HFFc6 (cell line): ENCODE measurements around the gene MRPL19. TPM values are rescaled to one million over a fixed set of nuclear protein-coding genes. Genes with fewer than 3 reads are reported as not detected.
"Not testable (repeated sequence)": the region's sequence is repeated elsewhere in the genome, so short reads cannot be mapped to it uniquely, and the experiment has no call there.

Experiments used
- DNase-seq: peaks from one replicate; pipeline ENCODE4 v3.0.0-alpha.2; 2018
- H3K27ac Mint-ChIP-seq: 2 replicates; pipeline ENCODE4 v1.8.0; 2020; ENCODE audit warnings: mild to moderate bottlenecking, mixed read lengths
- H3K27me3 Mint-ChIP-seq: 2 replicates; pipeline ENCODE4 v1.8.0; 2021; ENCODE audit warnings: mild to moderate bottlenecking, moderate library complexity, mixed read lengths; ENCODE audit not compliant: insufficient read depth
- H3K36me3 Mint-ChIP-seq: 2 replicates; pipeline ENCODE4 v1.8.0; 2021; ENCODE audit warnings: low read depth, mixed read lengths
- H3K4me1 Mint-ChIP-seq: 2 replicates; pipeline ENCODE4 v1.8.0; 2020; ENCODE audit warnings: low read depth, mixed read lengths
- H3K4me3 Mint-ChIP-seq: 2 replicates; pipeline ENCODE4 v1.8.0; 2020; ENCODE audit warnings: mild to moderate bottlenecking, moderate library complexity, mixed read lengths
- H3K9me3 Mint-ChIP-seq: 2 replicates; pipeline ENCODE4 v1.8.0; 2020; ENCODE audit warnings: mild to moderate bottlenecking, mixed read lengths
- total RNA-seq, 6 experiments: library from RNA; stranded (reverse); fragmentation: NEBNext Ultra II Directional; extraction: Animal tissue kit (Norgen Biotek cat#: 25700); gene quantifications; 2 replicates in 1 of 6; 3 replicates in 5 of 6; pipeline ENCODE4 v1.2.3, GENCODE V29; 2021
- TF ChIP-seq, protein P1 (sequence below): fragments of 200-600 bp; sonication (generic); IDR thresholded peaks from 2 replicates; pipeline ENCODE4 v1.5.0; 2021; ENCODE audit warnings: antibody characterized with exemption, mild to moderate bottlenecking

The MRPL19 gene
- total RNA-seq, 6 experiments from 2014 or later = 61.0 to 66.1 (median 63.1) TPM

GRCh38 chr2:75679556-75679955, 33.0 kb downstream of the MRPL19 start:
- Mint-ChIP-seq H3K27ac (no peak overlapping the region), H3K9me3 (no peaks in the 10 kb centered on the region), H3K36me3 (no peaks in the 10 kb centered on the region; the same call in none of the 2 replicates), H3K27me3 (no peaks in the 10 kb centered on the region), H3K4me3 (no peak overlapping the region), H3K4me1 (peaks cover 13% of the 10 kb centered on the region; the same call in 1 of the 2 replicates)
- no peak for DNase-seq
- TF ChIP-seq, protein P1, sequence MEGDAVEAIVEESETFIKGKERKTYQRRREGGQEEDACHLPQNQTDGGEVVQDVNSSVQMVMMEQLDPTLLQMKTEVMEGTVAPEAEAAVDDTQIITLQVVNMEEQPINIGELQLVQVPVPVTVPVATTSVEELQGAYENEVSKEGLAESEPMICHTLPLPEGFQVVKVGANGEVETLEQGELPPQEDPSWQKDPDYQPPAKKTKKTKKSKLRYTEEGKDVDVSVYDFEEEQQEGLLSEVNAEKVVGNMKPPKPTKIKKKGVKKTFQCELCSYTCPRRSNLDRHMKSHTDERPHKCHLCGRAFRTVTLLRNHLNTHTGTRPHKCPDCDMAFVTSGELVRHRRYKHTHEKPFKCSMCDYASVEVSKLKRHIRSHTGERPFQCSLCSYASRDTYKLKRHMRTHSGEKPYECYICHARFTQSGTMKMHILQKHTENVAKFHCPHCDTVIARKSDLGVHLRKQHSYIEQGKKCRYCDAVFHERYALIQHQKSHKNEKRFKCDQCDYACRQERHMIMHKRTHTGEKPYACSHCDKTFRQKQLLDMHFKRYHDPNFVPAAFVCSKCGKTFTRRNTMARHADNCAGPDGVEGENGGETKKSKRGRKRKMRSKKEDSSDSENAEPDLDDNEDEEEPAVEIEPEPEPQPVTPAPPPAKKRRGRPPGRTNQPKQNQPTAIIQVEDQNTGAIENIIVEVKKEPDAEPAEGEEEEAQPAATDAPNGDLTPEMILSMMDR = no peak

DNA sequence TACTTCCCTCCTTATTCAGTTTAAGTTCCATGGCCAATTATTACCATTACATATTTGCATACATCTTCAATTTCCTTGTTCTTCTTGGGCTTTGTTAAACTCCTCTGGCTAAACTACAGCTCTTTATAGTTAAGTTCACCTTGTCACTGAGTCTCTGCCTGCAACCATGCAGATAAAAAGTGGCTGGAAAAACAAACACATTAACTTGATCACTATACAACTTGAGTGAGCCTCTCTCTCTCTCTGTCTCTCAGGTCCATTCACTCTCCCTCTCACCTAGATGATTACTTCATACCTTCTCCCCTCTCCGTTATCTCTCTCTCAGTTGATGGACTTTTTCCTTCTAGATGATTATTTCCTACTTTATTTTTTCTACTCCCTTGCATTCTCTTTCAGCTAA, 33.8 kb downstream of the MRPL19 start:
- TF ChIP-seq, protein P1 = no peak
- DNase-seq = no peak
- no peaks in the 10 kb centered on the region for H3K9me3 Mint-ChIP-seq

GRCh38 chr2:75683430-75683829, 36.8 kb downstream of the MRPL19 start:
- not testable (repeated sequence) for H3K4me1 Mint-ChIP-seq, H3K9me3 Mint-ChIP-seq, H3K27me3 Mint-ChIP-seq, H3K4me3 Mint-ChIP-seq, H3K27ac Mint-ChIP-seq, DNase-seq
- H3K36me3 Mint-ChIP-seq = peaks cover 11% of the 10 kb centered on the region

More for the DNA sequence above, 33.8 kb downstream of the MRPL19 start:
- no peak overlapping the region for H3K4me3 Mint-ChIP-seq
- H3K27me3 Mint-ChIP-seq = no peaks in the 10 kb centered on the region
- no peak overlapping the region for H3K27ac Mint-ChIP-seq
- peaks cover 5% of the 10 kb centered on the region for H3K36me3 Mint-ChIP-seq
- peaks cover 13% of the 10 kb centered on the region; the same call in 1 of the 2 replicates for H3K4me1 Mint-ChIP-seq

DNA sequence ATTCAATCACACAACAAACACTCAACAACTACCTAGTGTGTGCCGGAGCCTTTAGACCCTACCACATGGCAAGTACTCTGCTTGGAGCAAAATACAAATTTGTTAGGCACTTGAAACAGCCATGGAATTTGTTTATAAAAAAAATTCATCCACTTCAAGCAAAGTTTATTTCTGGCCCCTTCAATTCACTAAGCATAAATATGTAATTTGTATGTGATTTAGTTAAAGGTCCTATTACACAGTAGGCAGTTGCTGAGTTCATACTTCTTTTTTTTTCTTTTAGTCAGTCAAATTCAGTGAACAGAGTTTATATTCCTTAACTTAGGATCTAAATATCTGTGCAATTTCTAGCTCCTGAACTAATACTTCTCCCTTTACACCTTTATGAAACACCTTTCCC, 41.6 kb downstream of the MRPL19 start:
- no peaks in the 10 kb centered on the region for H3K9me3 Mint-ChIP-seq
- no peak for DNase-seq
- H3K36me3 Mint-ChIP-seq = peaks cover 21% of the 10 kb centered on the region
- no peak overlapping the region for H3K27ac Mint-ChIP-seq
- H3K4me1 Mint-ChIP-seq = no peaks in the 10 kb centered on the region
- no peak overlapping the region for H3K4me3 Mint-ChIP-seq
- H3K27me3 Mint-ChIP-seq = no peaks in the 10 kb centered on the region
- TF ChIP-seq, protein P1 = no peak

DNA sequence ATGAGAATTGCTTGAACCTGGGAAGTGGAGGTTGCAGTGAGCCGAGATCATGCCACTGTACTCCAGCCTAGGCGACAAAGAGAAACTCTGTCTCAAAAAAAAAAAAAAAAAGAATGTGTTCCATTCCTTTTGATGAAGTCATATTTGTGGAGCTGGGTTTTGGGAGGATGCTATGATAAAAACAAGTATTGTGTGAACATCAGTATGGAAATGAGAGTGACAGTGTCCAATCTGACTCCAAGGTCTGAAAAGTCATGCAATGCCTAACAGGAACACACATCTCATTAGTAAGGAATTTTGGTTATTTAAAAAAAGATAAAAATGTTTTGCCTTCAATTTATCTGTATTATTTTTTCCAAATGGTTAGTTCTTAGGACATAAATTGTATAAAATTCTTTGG, 52.3 kb downstream of the MRPL19 start:
- TF ChIP-seq, protein P1 = no peak
- Mint-ChIP-seq H3K36me3 (peaks cover 28% of the 10 kb centered on the region), H3K4me1 (peaks cover 8% of the 10 kb centered on the region), H3K27me3 (no peaks in the 10 kb centered on the region), H3K4me3 (no peak overlapping the region), H3K9me3 (no peaks in the 10 kb centered on the region), H3K27ac (no peak overlapping the region)
- DNase-seq = no peak

- H3K27me3 Mint-ChIP-seq = no peaks in the 10 kb centered on the region; the same call in 1 of the 2 replicates
- TF ChIP-seq, protein P1 = no peak
- H3K27ac Mint-ChIP-seq = no peak overlapping the region
- H3K9me3 Mint-ChIP-seq = no peaks in the 10 kb centered on the region
- peaks cover 23% of the 10 kb centered on the region for H3K4me1 Mint-ChIP-seq
- H3K4me3 Mint-ChIP-seq = no peak overlapping the region
- peaks cover 27% of the 10 kb centered on the region for H3K36me3 Mint-ChIP-seq
- DNase-seq = no peak
Observed at GRCh38 chr2:75702593-75702992, 56.0 kb downstream of the MRPL19 start.
